Measurements from ENCODE around the gene DYDC2.

The DYDC2 gene

DNA sequence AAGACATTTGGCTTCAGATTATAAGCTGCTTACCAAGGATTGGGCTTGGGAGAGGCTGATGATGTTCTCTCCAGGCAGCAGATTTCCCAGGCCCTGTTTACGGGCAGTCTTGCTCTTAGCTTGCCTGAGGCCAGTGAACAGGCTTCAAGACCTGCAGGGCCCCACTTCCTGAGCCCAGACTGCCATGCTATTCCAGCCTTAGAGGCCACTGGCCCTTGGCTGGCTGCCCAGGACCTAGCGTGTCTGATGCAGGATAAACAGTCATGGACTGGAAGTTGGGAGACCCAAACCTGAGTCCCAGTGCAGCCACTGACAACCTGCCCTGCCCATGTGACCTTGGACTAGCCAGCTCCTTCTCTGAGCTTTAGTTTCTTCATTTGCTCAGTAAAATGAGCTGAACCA, 54.7 kb downstream of the DYDC2 start:
- TF ChIP-seq, protein P1, sequence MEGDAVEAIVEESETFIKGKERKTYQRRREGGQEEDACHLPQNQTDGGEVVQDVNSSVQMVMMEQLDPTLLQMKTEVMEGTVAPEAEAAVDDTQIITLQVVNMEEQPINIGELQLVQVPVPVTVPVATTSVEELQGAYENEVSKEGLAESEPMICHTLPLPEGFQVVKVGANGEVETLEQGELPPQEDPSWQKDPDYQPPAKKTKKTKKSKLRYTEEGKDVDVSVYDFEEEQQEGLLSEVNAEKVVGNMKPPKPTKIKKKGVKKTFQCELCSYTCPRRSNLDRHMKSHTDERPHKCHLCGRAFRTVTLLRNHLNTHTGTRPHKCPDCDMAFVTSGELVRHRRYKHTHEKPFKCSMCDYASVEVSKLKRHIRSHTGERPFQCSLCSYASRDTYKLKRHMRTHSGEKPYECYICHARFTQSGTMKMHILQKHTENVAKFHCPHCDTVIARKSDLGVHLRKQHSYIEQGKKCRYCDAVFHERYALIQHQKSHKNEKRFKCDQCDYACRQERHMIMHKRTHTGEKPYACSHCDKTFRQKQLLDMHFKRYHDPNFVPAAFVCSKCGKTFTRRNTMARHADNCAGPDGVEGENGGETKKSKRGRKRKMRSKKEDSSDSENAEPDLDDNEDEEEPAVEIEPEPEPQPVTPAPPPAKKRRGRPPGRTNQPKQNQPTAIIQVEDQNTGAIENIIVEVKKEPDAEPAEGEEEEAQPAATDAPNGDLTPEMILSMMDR (IDR thresholded peaks at IDR 0.05; ENCODE audit: borderline replicate concordance, insufficient read depth, low read depth, low read length), result no peak
- H3K4me3 ChIP-seq (ENCODE audit: low read depth, low read length), result no peak overlapping the region

DNA sequence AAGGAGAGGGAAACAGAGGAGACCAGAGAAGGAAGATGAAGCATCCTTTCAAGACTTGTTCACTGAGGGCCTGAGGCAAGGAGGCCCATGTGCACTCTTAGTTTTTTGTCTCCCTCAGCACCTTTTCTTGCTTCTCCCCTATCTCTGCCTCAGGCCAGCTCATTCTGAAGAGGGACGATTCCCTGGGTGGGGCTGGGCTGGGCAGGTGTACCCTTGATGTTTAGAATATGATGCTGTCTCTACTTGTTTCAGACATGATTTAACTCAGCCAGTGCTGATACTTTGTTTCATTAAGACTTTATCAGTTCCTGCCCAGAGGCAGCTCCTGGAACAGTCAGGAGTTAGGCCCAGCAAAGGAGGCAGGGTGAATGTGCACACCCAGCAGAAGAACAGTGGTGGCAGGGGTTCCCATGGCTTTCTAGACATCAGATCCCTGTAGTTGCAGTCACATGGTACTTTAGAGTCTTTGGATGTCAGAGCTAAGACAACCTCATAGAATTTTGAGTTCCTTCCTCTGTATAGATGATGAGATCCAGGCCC, 55.2 kb downstream of the DYDC2 start:
- TF ChIP-seq, protein P1 (IDR thresholded peaks at IDR 0.05; ENCODE audit: borderline replicate concordance, insufficient read depth, low read depth, low read length), result no peak
- no peak overlapping the region for H3K4me3 ChIP-seq (ENCODE audit: low read depth, low read length)

DNA sequence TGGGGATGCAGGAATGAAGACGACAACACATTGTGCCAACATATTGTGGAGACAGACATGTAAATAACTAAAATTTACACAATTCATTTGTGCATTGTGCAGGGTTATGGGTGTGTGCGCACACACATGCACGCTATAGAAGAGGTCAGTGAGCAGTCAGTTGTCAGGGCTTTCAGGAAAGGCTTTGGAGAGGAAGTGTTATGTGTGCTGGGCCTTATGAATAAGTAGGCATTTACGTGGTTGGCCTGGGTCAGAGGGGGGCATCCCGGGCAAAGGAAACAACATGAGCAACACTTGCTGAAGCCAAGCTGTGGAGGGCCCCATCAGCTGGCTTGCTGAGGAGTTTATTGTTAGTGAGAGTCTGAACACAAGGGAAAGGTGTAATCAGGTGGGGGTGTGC, 55.9 kb downstream of the DYDC2 start:
- no peak overlapping the region for H3K4me3 ChIP-seq (ENCODE audit: low read depth, low read length)
- TF ChIP-seq, protein P1 (IDR thresholded peaks at IDR 0.05; ENCODE audit: borderline replicate concordance, insufficient read depth, low read depth, low read length), result no peak

DNA sequence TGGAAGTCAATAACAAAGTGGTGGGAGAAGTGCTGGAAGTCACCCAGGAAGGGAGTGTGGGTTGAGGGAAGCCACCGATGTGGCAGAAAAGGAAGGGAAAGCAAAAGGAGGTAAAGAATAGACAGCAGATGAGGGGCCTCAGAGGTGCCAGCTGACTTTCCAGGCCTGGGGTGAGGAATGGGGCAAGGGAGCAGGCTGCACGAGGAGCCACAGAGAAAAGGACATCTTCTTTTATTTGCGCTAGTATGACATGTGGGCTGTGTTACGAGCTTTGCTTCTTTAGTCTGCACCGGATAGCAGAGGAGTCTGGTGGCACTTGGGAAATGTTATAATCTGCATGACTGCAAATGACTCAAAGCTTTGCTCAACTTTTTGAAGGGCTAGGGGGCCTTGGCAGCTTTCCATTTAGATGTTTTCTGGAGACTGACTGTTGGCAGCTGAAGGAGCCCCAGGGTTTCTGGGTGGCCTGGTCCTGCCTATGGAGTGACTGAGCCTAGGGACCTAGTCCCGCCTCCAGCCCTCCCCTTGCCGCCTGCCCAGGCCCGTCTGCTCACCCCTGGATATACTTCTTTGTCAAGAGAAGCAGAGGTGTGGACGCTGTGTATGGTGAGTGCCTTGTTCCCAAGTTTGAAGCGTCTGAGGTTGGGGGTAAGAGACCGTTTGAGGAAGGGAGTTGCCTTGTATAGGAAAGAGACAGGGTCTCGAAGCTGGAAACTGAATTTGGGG, 56.9 kb downstream of the DYDC2 start:
- TF ChIP-seq, protein P1 (IDR thresholded peaks at IDR 0.05; ENCODE audit: borderline replicate concordance, insufficient read depth, low read depth, low read length), result no peak
- no peak overlapping the region for H3K4me3 ChIP-seq (ENCODE audit: low read depth, low read length)

DNA sequence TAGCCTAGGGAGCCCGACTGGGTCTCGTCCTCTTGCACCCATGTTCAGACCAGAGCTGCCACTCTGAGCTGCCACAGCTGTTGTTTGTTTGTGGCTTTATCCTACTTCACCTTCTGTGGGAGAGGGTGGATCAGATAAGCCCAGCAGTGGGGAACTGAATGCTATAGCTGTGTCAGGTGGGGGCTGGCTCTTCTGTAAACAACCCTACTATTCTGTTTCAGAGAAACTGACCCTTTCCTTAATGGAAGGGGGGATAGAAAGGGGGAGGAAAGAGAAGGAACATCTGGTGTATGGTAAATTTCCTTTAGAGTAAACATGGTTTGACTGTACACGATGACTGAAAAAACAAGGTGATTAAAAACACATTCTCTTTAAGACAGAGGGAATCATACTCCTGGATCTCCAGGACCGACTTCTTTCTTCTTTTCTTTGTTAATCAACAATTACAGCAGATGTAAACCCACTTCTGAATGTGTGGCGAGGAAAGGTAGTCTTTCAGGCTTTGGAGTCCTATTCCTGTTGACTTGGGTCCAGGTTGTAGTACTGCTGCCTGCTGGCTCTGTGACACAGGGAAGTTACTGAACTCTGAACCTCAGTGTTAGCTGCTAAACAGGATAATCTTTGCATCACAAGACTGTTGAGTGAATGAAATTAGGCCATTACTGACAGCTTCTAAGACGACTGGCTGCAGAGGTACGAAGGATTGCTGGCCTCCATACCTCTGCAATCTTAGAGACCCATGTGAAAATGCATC, 57.7 kb downstream of the DYDC2 start:
- H3K4me3 ChIP-seq (ENCODE audit: low read depth, low read length), result no peak overlapping the region
- TF ChIP-seq, protein P1 (IDR thresholded peaks at IDR 0.05; ENCODE audit: borderline replicate concordance, insufficient read depth, low read depth, low read length), result no peak

DNA sequence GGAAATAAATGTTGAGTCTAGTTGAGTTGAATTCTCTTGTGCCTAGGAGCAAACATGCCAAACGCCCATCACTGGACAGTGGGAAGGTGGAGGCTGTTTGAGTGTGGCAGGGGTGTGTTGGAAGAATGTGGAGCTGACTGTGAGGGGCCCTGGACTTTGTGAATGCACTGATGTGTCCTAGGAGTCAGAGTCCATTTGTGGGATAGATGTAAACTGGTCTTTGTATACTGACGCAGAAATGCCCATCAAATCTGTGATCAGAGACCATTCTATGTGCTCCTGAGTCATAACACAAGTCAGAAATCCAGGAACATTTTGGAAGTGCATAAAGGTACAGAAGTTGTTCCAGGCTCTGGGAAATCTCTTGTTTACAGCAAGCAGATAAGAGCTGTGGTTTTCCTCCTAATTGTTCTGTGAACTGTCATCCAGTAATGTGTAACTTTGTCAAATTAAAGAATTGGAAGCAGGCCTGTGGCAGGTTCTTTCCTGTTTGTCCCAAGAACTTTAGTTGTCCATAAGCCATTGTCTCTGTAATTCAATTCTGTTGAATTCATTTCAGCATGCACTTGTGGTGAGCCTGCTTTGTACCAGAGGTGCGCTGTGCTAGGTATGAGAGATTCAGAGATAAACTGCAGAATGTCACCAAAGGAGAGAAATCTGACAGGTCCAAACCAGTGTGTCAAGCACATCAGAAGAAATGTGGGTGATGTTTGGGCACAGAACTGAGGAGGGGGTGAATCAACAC, 59.3 kb downstream of the DYDC2 start:
- no peak overlapping the region for H3K4me3 ChIP-seq (ENCODE audit: low read depth, low read length)
- TF ChIP-seq, protein P1 (IDR thresholded peaks at IDR 0.05; ENCODE audit: borderline replicate concordance, insufficient read depth, low read depth, low read length), result no peak

All from GM12875 (cell line).